GM19324 (cell line): Measurements from ENCODE around the gene DMGDH.
A peak's percentile ranks its signal among the peaks of the same experiment; 100 is the strongest.

ENCODE experiments used
- ATAC-seq: cut with Tn5 transposase; IDR thresholded peaks from one replicate; pipeline ENCODE4 v1.9.1; 2021; ENCODE audit warnings: mild to moderate bottlenecking, moderate library complexity; ENCODE audit not compliant: unreplicated experiment, low FRiP score

DMGDH gene

GRCh38 chr5:79020861-79021561 is 48.5 kb downstream of the DMGDH start:
- no peak for ATAC-seq

- ATAC-seq = no peak
These were observed 54.8 kb downstream of the DMGDH start for GRCh38 chr5:79014631-79015030.

GRCh38 chr5:79011869-79012268 is 57.6 kb downstream of the DMGDH start:
- no peak for ATAC-seq

- ATAC-seq = no peak
These were observed 58.1 kb downstream of the DMGDH start for GRCh38 chr5:79011219-79011836.

GRCh38 chr5:79008362-79008761 is 61.1 kb downstream of the DMGDH start:
- no peak for ATAC-seq

- ATAC-seq = no peak
These were observed 61.6 kb downstream of the DMGDH start for GRCh38 chr5:79007872-79008271.

GRCh38 chr5:79005936-79006631 is 63.4 kb downstream of the DMGDH start:
- ATAC-seq = no peak

- no peak for ATAC-seq
These were observed 64.3 kb downstream of the DMGDH start for GRCh38 chr5:79005151-79005550.

- ATAC-seq = no peak
These were observed 67.1 kb downstream of the DMGDH start for GRCh38 chr5:79002374-79002773.

- ATAC-seq = no peak
These were observed 68.0 kb downstream of the DMGDH start for GRCh38 chr5:79001471-79001870.

GRCh38 chr5:78997090-78997489 is 72.4 kb downstream of the DMGDH start:
- ATAC-seq = no peak

GRCh38 chr5:78995521-78996007 is 73.9 kb downstream of the DMGDH start:
- no peak for ATAC-seq

GRCh38 chr5:78993165-78993564 is 76.3 kb downstream of the DMGDH start:
- no peak for ATAC-seq

GRCh38 chr5:78992146-78992545 is 77.3 kb downstream of the DMGDH start:
- ATAC-seq = no peak

GRCh38 chr5:78989080-78989479 is 80.4 kb downstream of the DMGDH start:
- no peak for ATAC-seq

- ATAC-seq = peak; percentile 36
These were observed 83.7 kb downstream of the DMGDH start for GRCh38 chr5:78985725-78986223.

- peak; percentile 43 for ATAC-seq
These were observed 84.3 kb downstream of the DMGDH start, which contains the start of gene ARSB for GRCh38 chr5:78985116-78985724. Gene ARSB (minus strand): TSS chr5:78985310. CDS start chr5:78985248, 62 bp downstream.

- ATAC-seq = peak; percentile 71
These were observed 84.9 kb downstream of the DMGDH start for GRCh38 chr5:78984439-78985115.

- ATAC-seq = no peak
These were observed 85.7 kb downstream of the DMGDH start for GRCh38 chr5:78983601-78984438.
